Fibroblast of villous mesenchyme (primary cell): ENCODE measurements around the gene PPP1R9B. TPM values are rescaled to one million over a fixed set of nuclear protein-coding genes. Genes with fewer than 3 reads are reported as not detected.

Experiments used
- DNase-seq: peaks from one replicate; pipeline ENCODE4 v3.0.0-alpha.2; 2010; ENCODE audit warnings: low read depth
- H3K4me3 ChIP-seq: 2 replicates; pipeline ENCODE4 v1.5.1; 2011; ENCODE audit warnings: low read depth, mild to moderate bottlenecking, low read length
- CTCF ChIP-seq: IDR thresholded peaks from 2 replicates; pipeline ENCODE4 v1.5.1; 2012; ENCODE audit warnings: low read depth, mild to moderate bottlenecking, low read length; ENCODE audit not compliant: insufficient read depth
- total RNA-seq: library from RNA; depleted of rRNA; stranded (reverse); fragments of >200 nt; gene quantifications from 2 replicates; pipeline ENCODE4 v1.2.3, GENCODE V29; 2012

The PPP1R9B gene
- total RNA-seq, 1 donor: 47.1 TPM

GRCh38 chr17:50168319-50168718 lies 17.8 kb upstream of the PPP1R9B start:
- no peak overlapping the region for H3K4me3 ChIP-seq
- DNase-seq: no peak
- TF ChIP-seq CTCF: no peak

GRCh38 chr17:50167371-50167770 lies 16.9 kb upstream of the PPP1R9B start:
- no peak overlapping the region for H3K4me3 ChIP-seq
- DNase-seq: no peak
- TF ChIP-seq CTCF: no peak

- no peak for TF ChIP-seq CTCF
- H3K4me3 ChIP-seq: no peak overlapping the region
- DNase-seq: no peak
Measured at GRCh38 chr17:50166518-50167181, 16.2 kb upstream of the PPP1R9B start.

- no peak for TF ChIP-seq CTCF
- DNase-seq: no peak
- no peak within 1 kb of the TSS for H3K4me3 ChIP-seq
Measured at GRCh38 chr17:50165867-50166517, 15.5 kb upstream of the PPP1R9B start, which contains the start of gene SGCA. Gene SGCA (plus strand): TSS chr17:50166005. CDS start chr17:50166041, 36 bp downstream.

GRCh38 chr17:50165466-50165865 lies 15.0 kb upstream of the PPP1R9B start:
- no peak for DNase-seq
- H3K4me3 ChIP-seq: no peak overlapping the region
- no peak for TF ChIP-seq CTCF

GRCh38 chr17:50165066-50165465 lies 14.6 kb upstream of the PPP1R9B start:
- H3K4me3 ChIP-seq: no peak overlapping the region
- TF ChIP-seq CTCF: no peak
- DNase-seq: no peak
